ENCODE data around the gene OR5K1. TPM values are rescaled to one million over a fixed set of nuclear protein-coding genes. Genes with fewer than 3 reads are reported as not detected.

The OR5K1 gene
- total RNA-seq, 2 experiments from 2014 or later = not detected

DNA sequence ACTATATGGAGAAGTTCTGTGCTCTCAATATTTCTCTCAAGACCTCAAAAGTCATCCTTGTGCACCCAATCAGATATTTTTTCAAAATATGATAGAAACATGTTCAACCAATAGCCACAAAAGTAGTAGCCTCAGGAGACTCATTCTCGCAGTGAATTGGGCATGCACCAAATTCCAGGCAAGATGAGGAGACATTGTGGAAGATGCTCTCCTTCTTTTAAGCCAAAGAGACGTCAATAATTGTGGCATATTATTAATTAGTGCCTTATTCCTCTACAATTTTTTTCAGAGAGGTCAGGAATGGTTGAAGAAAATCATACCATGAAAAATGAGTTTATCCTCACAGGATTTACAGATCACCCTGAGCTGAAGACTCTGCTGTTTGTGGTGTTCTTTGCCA lies 34.4 kb downstream of the OR5K1 start, which contains the start of gene OR5K2:
TSS of gene OR5K2 (plus strand) at position 301 of the 400 bp plus-strand sequence. CDS start at position 301, 0 bp downstream.
- Mint-ChIP-seq H3K27ac (no peak within 1 kb of the TSS), H3K4me1 (no peaks in the 10 kb centered on the region), H3K4me3 (no peak within 1 kb of the TSS), H3K36me3 (ENCODE audit: low read depth) (peaks cover 8% of the 10 kb centered on the region), H3K27me3 (peaks cover 19% of the 10 kb centered on the region), H3K9me3 (no peaks in the 10 kb centered on the region)
- ChIA-PET POLR2A (no interaction called here), CTCF (interaction anchor here (0.6 to 1.0 kb wide), 2 partner anchors 48 to 76 kb away, joined by 3 read pairs; no protein-coding TSS in a partner anchor)
- DNase-seq = no peak

DNA sequence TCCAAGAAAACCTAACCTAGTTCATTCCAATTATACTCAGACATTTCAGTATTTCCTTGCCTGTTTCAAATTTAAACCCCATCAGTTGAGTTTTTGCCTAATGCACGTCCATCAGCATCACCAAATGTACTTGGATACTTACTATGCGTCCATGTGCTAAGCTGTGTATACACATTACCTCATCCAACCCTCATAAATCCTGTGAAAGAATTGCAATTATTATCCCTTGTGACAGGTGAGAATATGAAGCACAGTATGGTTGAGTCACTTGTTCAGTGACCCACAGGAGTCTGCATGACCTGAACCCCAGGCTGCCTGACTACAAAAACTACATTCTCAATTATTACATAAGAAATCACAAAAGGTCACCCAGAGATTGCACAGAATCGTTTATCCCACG lies 37.0 kb downstream of the OR5K1 start:
- CTCF ChIA-PET = interaction anchor here (1.4 kb wide), 1 partner anchor 16 kb away, joined by 3 read pairs; no protein-coding TSS in a partner anchor
- Mint-ChIP-seq H3K9me3 (no peaks in the 10 kb centered on the region), H3K27ac (no peak overlapping the region), H3K4me1 (peaks cover 3% of the 10 kb centered on the region), H3K36me3 (ENCODE audit: low read depth) (peaks cover 21% of the 10 kb centered on the region), H3K27me3 (peaks cover under 1% of the 10 kb centered on the region), H3K4me3 (no peak overlapping the region)
- POLR2A ChIA-PET = no interaction called here
- no peak for DNase-seq

DNA sequence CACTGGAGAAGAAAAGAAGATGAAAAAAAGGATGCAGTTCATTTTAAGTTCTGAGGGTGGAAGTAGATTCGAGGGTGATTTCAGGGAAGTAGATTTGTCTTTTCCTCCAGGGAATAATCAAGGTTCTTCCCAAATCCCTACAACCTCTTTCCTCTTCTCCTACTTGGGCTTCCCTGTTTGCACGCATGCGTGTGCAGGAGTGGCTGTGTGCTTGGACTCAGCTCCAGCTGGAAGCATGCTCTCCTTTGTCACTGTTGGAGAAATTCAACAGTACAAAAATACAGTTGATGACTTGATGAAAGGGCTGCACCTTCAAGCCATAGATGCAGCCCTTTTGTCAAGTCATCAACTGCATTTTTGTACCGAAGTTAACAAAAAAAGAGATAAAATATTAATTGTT lies 38.3 kb downstream of the OR5K1 start:
- no peak for DNase-seq
- Mint-ChIP-seq H3K4me1 (peaks cover 3% of the 10 kb centered on the region), H3K27ac (no peak overlapping the region), H3K27me3 (no peaks in the 10 kb centered on the region), H3K4me3 (no peak overlapping the region), H3K9me3 (no peaks in the 10 kb centered on the region), H3K36me3 (ENCODE audit: low read depth) (peaks cover 29% of the 10 kb centered on the region)
- ChIA-PET CTCF (interaction anchor here (1.4 to 2.6 kb wide), 2 partner anchors 10 to 17 kb away, joined by 3 to 6 read pairs; no protein-coding TSS in a partner anchor), POLR2A (no interaction called here)

DNA sequence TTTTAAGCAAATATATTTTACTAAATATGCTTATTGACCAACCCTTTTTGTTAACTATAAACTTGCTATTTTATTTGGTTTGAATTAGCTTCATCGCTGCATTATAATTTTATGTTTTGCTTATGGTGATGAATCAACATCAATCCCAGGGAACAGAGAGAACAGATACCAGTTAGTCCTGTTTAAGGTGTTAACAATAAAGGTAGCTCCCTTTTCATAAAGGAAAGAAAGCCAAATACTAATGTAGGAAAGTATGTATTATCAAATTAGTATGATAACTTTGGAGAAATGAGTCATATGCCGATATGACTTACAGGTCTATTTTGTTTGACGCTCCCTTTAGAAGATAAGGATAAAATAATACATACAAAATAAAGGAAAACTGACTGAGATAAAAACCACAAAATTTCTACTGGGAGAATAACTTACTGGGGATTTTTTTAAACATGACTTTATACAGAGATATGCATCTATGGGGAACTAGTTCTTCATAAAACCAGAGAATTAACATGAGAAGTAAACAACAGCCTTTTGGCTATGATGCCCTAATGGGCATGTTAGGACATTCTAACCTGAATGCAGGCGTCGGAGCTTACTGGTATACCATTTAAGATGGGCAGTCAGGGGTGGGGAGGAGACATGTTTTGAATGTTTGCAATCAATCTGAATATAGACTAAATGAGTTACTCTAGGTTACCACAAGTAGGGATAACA lies 39.0 kb downstream of the OR5K1 start:
- no peak overlapping the region for H3K4me3 Mint-ChIP-seq
- no peaks in the 10 kb centered on the region for H3K27me3 Mint-ChIP-seq
- peaks cover 3% of the 10 kb centered on the region for H3K4me1 Mint-ChIP-seq
- H3K27ac Mint-ChIP-seq = no peak overlapping the region
- H3K9me3 Mint-ChIP-seq = peaks cover 1% of the 10 kb centered on the region
- H3K36me3 Mint-ChIP-seq (ENCODE audit: low read depth) = peaks cover 37% of the 10 kb centered on the region
- ChIA-PET POLR2A (no interaction called here), CTCF (interaction anchor here (2.6 kb wide), 1 partner anchor 10 kb away, joined by 6 read pairs; no protein-coding TSS in a partner anchor)
- DNase-seq = no peak

DNA sequence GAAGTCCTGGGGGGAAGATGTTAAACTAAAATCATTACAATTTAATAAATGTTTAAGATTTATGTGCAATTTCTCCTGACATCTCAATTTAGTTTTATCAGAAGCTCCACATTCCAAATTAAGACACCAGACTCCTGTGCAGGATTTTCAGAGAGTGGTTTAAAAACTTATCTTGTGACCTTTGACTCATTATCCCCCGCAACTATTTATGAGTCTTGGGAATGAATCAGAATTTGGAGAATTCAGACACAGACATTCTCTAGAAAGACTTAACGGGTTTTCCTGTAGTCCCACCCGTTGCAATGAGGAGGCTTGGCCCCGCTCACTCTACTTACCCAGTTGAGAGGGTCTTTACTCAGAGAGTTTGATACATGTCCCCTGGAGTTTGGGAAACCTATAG lies 41.5 kb downstream of the OR5K1 start:
- peaks cover 10% of the 10 kb centered on the region for H3K9me3 Mint-ChIP-seq
- peaks cover 56% of the 10 kb centered on the region for H3K36me3 Mint-ChIP-seq (ENCODE audit: low read depth)
- ChIA-PET POLR2A (no interaction called here), CTCF (interaction anchor here (1.0 kb wide), 1 partner anchor 16 kb away, joined by 3 read pairs; no protein-coding TSS in a partner anchor)
- no peak overlapping the region for H3K4me3 Mint-ChIP-seq
- no peak overlapping the region for H3K27ac Mint-ChIP-seq
- no peak for DNase-seq
- peaks cover 20% of the 10 kb centered on the region for H3K4me1 Mint-ChIP-seq
- H3K27me3 Mint-ChIP-seq = no peaks in the 10 kb centered on the region

DNA sequence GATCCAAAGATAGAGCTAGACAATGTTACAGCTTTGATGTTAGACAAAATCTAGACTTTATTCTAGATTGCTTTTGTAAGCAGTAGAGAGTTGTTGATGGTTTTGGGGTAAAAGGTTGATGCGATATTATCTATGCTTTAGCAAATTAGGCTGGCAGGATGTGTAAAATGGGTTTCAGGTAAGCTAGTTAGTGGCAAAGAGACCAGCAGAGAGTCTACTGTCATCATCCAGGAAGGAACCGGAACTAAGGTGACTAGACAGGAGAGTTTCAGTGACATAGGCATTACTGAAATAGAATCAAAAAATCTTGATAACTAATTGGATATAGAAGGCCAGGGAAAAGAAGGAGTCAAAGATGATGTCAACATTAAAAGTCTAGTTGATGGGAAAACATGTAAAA lies 45.6 kb downstream of the OR5K1 start:
- H3K4me1 Mint-ChIP-seq = peaks cover 33% of the 10 kb centered on the region
- POLR2A ChIA-PET = no interaction called here

DNA sequence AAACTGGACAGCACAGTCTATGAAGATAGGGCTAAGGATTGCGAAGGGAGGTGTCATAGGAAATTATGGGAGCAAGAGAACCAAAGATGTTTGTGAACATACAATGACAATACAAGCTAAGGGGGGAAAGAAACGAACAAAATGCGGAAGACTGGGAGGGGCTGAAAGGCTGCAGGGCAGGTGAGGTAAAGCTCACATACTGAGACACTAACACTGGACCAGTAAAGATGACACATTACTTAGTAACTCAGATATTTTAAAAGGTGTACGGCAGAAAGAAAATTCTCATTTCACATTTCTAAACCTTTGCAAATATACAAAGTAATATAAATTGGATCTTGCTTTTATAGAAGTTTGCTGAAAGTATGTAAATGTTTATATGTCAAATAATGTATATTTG lies 49.6 kb downstream of the OR5K1 start:
- Mint-ChIP-seq H3K4me3 (no peak overlapping the region), H3K4me1 (peaks cover 65% of the 10 kb centered on the region), H3K9me3 (peaks cover 9% of the 10 kb centered on the region), H3K27me3 (no peaks in the 10 kb centered on the region), H3K36me3 (ENCODE audit: low read depth) (peaks cover 88% of the 10 kb centered on the region), H3K27ac (no peak overlapping the region)
- CTCF ChIA-PET = interaction anchor here (1.0 to 2.5 kb wide), 4 partner anchors 11 to 61 kb away, joined by 3 to 6 read pairs (median 4); no protein-coding TSS in a partner anchor
- no peak for DNase-seq
- POLR2A ChIA-PET = no interaction called here

More for the DNA sequence above, 45.6 kb downstream of the OR5K1 start:
- Mint-ChIP-seq H3K9me3 (peaks cover 10% of the 10 kb centered on the region), H3K27me3 (no peaks in the 10 kb centered on the region), H3K36me3 (ENCODE audit: low read depth) (peaks cover 76% of the 10 kb centered on the region), H3K4me3 (no peak overlapping the region), H3K27ac (peak overlapping the region; percentile 10)
- CTCF ChIA-PET = interaction anchor here (0.5 to 1.5 kb wide), 2 partner anchors 47 to 613 kb away, joined by 3 to 4 read pairs; no protein-coding TSS in a partner anchor
- DNase-seq = no peak

DNA sequence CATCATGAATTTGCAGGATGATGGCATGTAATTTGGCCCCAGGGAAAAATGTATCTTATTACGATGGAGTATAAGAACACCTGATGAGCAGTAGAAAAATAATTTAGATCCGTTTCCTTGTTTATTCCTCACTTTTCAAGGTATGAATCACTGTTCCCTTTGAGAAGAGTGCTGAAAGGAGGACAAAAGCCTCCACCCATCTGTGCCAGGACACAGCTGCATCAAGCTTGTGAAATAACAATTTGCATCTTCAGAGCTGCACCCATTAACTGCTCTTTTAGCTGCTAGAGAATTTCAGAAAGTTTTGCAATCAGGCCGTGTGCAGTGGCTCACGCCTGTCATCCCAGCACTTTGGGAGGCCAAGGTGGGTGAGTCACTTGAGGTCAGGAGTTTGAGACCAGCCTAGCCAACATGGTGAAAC lies 50.1 kb downstream of the OR5K1 start:
- Mint-ChIP-seq H3K9me3 (peaks cover 6% of the 10 kb centered on the region), H3K4me1 (peaks cover 68% of the 10 kb centered on the region), H3K4me3 (no peak overlapping the region), H3K36me3 (ENCODE audit: low read depth) (peaks cover 90% of the 10 kb centered on the region), H3K27ac (peak overlapping the region; percentile 36), H3K27me3 (no peaks in the 10 kb centered on the region)
- no peak for DNase-seq
- CTCF ChIA-PET = interaction anchor here (1.0 to 2.5 kb wide), 2 partner anchors 11 to 23 kb away, joined by 3 to 6 read pairs; no protein-coding TSS in a partner anchor
- POLR2A ChIA-PET = no interaction called here

DNA sequence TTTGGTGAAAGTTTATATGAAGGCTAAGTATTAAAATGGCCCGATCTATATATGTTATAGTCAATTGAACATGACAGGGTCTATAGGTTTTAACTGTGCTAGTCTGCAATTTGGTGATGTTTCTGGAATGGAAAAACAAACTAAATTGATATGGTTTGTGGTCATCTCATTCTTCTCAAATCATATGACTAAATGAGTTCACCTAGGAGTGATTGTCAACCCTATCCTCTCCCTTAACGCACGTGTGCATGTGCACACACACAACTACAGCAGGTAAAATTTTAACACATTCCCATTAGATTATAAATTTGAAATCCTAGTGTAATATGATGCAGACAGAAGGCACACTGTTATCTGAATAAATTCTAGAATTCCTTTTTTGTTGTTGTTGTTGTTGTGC lies 50.7 kb downstream of the OR5K1 start:
- Mint-ChIP-seq H3K36me3 (ENCODE audit: low read depth) (peaks cover 90% of the 10 kb centered on the region), H3K27ac (no peak overlapping the region), H3K4me3 (no peak overlapping the region), H3K4me1 (peaks cover 68% of the 10 kb centered on the region), H3K9me3 (peaks cover under 1% of the 10 kb centered on the region), H3K27me3 (no peaks in the 10 kb centered on the region)
- ChIA-PET POLR2A (no interaction called here), CTCF (no interaction called here)
- no peak for DNase-seq

DNA sequence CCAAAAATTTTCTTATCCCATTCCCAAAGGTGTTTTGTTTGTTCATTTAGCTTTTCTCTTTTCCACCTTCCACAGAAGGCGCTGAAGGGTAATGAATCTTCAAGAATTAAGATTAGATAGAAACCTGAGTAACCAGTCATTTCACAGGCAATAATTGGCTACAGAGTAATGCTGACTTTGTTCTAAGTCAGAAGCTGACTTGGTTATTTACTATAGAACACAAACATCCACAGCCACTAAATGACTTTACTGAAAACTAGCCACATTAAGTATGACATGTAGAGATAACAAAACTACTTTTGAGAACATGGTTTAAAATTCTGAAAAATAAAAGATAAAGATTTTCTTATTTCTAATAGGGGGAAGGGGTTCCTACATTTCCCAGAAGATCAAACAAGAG lies 51.9 kb downstream of the OR5K1 start:
- peaks cover 72% of the 10 kb centered on the region for H3K4me1 Mint-ChIP-seq
- H3K4me3 Mint-ChIP-seq = no peak overlapping the region
- DNase-seq = no peak
- ChIA-PET CTCF (no interaction called here), POLR2A (no interaction called here)
- no peaks in the 10 kb centered on the region for H3K27me3 Mint-ChIP-seq
- peaks cover 91% of the 10 kb centered on the region for H3K36me3 Mint-ChIP-seq (ENCODE audit: low read depth)
- no peaks in the 10 kb centered on the region for H3K9me3 Mint-ChIP-seq
- H3K27ac Mint-ChIP-seq = no peak overlapping the region

DNA sequence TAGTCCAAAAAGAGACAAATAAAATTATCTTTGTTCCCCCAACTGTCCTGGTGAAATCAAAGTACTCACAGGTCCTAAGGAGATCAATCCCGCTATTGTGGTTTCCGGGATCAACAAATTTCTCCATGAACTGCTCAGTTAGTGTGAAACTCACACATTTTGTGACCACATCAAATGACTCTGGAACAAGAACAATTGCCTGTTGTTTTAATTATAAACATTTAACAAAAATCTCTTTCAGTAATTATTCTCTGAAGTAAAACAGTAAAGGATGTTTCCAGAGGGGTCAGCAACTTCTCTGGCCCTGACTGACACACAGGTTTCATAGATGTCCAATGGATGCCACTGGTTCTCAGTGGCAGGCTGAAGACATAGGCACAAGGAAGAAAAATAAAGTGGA lies 55.8 kb downstream of the OR5K1 start:
- Mint-ChIP-seq H3K27me3 (no peaks in the 10 kb centered on the region), H3K4me1 (peaks cover 69% of the 10 kb centered on the region), H3K36me3 (ENCODE audit: low read depth) (peaks cover 88% of the 10 kb centered on the region), H3K9me3 (peaks cover 3% of the 10 kb centered on the region), H3K27ac (peak overlapping the region; percentile 84), H3K4me3 (peak overlapping the region; percentile 89)
- POLR2A ChIA-PET = no interaction called here
- DNase-seq = no peak
- CTCF ChIA-PET = no interaction called here

DNA sequence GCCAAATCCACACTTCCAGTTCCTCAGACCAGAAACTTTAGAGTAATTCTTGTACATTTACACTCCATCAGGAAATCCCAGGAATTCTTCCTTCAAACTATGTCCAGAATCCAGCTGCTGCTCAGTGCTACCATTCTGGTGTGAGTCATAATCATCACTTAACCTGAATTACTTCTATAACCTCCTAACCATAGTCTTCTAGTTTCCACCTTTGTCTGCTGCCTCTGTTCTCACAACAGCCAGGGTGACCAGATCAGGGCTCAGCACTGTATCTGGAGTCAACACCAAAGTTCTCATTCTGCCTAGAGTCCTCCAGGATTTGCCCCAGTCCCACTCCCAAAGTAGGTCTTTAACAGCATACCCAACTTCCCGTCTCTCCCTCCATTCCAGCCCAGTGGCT lies 56.4 kb downstream of the OR5K1 start:
- Mint-ChIP-seq H3K9me3 (peaks cover 3% of the 10 kb centered on the region), H3K36me3 (ENCODE audit: low read depth) (peaks cover 88% of the 10 kb centered on the region), H3K27ac (peak overlapping the region; percentile 84), H3K27me3 (no peaks in the 10 kb centered on the region), H3K4me3 (peak overlapping the region; percentile 89), H3K4me1 (peaks cover 70% of the 10 kb centered on the region)
- CTCF ChIA-PET = no interaction called here
- DNase-seq = no peak
- POLR2A ChIA-PET = no interaction called here

DNA sequence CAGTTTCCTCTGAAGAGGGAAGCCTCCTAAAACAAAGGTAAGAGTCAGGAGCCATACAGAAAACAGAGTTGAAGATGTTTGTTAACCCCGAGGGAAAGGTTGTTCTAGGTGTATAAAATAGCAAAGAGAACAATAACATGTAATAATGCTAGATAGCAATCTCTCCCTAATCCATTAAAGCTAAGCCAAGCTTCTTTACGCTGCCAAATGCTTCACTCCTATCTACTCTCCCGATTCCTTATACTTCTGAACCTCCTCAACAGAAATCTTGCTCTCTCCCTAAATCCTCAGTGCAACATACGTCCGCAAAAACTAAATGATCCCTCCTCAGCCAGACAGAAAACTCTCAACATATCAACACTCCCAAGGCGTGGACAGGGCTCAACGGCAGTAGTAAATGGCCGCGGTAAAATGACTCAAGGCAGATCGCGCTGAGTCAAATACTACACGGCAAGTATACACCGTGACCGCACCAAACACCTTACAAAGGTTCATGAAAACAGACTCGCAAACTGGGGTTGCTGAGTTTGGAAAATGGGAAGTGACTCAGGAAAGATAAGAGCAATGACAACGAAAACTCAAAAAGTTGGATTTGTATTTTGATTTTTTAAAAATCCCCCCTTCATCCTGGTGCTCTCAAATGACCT lies 59.0 kb downstream of the OR5K1 start:
- DNase-seq = peak; percentile 66
- Mint-ChIP-seq H3K36me3 (ENCODE audit: low read depth) (peaks cover 77% of the 10 kb centered on the region), H3K9me3 (peaks cover 10% of the 10 kb centered on the region), H3K27ac (peak overlapping the region; percentile 91), H3K4me1 (peaks cover 64% of the 10 kb centered on the region), H3K4me3 (peak overlapping the region; percentile 89), H3K27me3 (no peaks in the 10 kb centered on the region)
- POLR2A ChIA-PET = interaction anchor here (1.2 to 2.0 kb wide), 3 partner anchors 32 to 42 kb away, joined by 3 to 19 read pairs (median 5); no protein-coding TSS in a partner anchor
- CTCF ChIA-PET = interaction anchor here (0.7 to 2.0 kb wide), 6 partner anchors 9 to 52 kb away, joined by 3 to 9 read pairs (median 3); no protein-coding TSS in a partner anchor
